Measurements from ENCODE around the gene KIF25. TPM values are rescaled to one million over a fixed set of nuclear protein-coding genes. Genes with fewer than 3 reads are reported as not detected.
"Not testable (repeated sequence)": the region's sequence is repeated elsewhere in the genome, so short reads cannot be mapped to it uniquely, and the experiment has no call there.

Gene KIF25
- total RNA-seq, 1 experiment from 2014 or later, result not detected

DNA sequence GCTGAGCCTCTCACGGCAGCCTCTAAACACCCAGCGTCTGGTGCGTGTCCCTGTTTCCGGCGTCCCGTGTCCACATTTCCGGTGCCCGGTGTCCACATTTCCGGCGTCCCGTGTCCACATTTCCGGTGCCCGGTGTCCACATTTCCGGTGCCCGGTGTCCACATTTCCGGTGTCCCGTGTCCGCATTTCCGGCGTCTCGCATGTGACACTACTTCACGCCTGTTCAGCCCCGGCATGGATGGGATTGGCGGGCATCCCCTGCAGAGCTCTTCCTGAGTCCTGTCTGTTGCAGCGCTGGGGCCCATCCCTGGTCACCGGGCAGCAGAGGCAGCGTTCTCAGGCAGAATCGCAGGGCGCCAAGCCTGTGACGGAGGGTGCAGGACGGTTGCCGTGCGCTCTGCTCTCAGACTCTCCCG is 78.3 kb downstream of the KIF25 start:
- Mint-ChIP-seq H3K4me3 (ENCODE audit: unreplicated experiment) (no peak overlapping the region), H3K36me3 (ENCODE audit: insufficient read depth, unreplicated experiment) (no peaks in the 10 kb centered on the region), H3K9me3 (ENCODE audit: unreplicated experiment) (no peaks in the 10 kb centered on the region), H3K27ac (ENCODE audit: low read depth, unreplicated experiment) (no peak overlapping the region), H3K4me1 (ENCODE audit: insufficient read depth, unreplicated experiment) (no peaks in the 10 kb centered on the region), H3K27me3 (ENCODE audit: insufficient read depth, unreplicated experiment) (peaks cover 3% of the 10 kb centered on the region)
- CTCF ChIA-PET, result interaction anchor here (0.7 kb wide), 1 partner anchor 16 kb away, joined by 3 read pairs; no protein-coding TSS in a partner anchor
- TF ChIP-seq, protein P1, sequence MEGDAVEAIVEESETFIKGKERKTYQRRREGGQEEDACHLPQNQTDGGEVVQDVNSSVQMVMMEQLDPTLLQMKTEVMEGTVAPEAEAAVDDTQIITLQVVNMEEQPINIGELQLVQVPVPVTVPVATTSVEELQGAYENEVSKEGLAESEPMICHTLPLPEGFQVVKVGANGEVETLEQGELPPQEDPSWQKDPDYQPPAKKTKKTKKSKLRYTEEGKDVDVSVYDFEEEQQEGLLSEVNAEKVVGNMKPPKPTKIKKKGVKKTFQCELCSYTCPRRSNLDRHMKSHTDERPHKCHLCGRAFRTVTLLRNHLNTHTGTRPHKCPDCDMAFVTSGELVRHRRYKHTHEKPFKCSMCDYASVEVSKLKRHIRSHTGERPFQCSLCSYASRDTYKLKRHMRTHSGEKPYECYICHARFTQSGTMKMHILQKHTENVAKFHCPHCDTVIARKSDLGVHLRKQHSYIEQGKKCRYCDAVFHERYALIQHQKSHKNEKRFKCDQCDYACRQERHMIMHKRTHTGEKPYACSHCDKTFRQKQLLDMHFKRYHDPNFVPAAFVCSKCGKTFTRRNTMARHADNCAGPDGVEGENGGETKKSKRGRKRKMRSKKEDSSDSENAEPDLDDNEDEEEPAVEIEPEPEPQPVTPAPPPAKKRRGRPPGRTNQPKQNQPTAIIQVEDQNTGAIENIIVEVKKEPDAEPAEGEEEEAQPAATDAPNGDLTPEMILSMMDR (IDR thresholded peaks at IDR 0.05; ENCODE audit: unreplicated experiment), result no peak
- intact Hi-C loops (cut with micrococcal nuclease), result no loop called here
- POLR2A ChIA-PET, result no interaction called here
- no peak for DNase-seq (ENCODE audit: unreplicated experiment)
- BruUV-seq (replicated peaks), result no TSS peak

DNA sequence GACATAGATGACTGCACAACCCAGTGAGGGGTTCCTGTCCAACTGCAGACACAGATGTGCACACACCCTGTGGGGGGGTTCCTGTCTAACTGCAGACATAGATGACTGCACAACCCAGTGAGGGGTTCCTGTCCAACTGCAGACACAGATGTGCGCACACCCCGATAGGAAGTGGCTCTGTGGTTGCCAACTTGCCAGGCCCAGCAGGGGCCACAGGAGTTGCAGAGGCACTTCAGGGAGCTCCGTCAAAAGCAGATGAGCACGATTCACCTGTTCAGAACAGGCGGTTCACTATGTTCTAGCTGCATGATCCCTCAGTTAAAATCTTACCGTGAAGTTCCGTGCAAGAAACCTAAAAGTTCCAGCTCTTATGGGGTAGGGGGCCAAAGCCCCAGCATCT is 79.9 kb downstream of the KIF25 start:
- CTCF ChIA-PET; H3K4me3 Mint-ChIP-seq (ENCODE audit: unreplicated experiment); H3K27ac Mint-ChIP-seq (ENCODE audit: low read depth, unreplicated experiment); H3K9me3 Mint-ChIP-seq (ENCODE audit: unreplicated experiment); POLR2A ChIA-PET; H3K4me1 Mint-ChIP-seq (ENCODE audit: insufficient read depth, unreplicated experiment); DNase-seq (ENCODE audit: unreplicated experiment); BruUV-seq (replicated peaks); H3K36me3 Mint-ChIP-seq (ENCODE audit: insufficient read depth, unreplicated experiment); intact Hi-C loops (cut with micrococcal nuclease): not testable (repeated sequence)
- peaks cover 11% of the 10 kb centered on the region for H3K27me3 Mint-ChIP-seq (ENCODE audit: insufficient read depth, unreplicated experiment)

DNA sequence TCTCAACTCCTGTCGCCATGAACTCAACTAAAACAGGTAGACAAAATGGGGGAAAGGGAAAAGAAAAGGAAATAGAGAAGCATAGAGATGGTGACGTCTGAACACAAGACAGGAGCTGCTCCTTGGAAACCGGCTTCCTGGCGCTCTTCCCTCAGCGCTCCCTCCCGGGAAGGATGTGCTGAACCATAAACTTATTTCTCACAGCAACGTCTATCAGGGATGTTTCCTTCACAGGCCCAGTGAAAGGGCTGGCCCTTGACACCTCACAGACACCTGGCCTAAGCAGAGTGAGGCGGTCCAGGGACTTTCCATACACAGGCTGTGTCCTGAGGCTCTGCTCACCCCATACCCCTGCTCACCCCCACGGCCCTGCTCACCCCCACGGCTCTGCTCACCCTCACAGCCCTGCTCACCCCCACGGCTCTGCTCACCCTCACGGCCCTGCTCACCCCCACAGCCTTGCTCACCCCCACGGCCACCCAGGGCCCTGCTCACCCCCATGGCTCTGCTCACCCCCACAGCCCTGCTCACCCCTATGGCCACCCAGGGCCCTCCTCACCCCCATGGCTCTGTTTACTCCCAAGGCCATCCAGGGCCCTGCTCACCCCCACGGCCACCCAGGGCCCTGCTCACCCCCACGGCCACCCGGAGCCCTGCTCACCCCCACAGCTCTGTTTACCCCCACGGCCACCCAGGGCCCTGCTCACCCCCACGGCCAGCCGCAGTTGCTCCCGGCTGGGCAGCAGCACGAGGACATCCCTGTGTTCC is 80.9 kb downstream of the KIF25 start:
- H3K27ac Mint-ChIP-seq (ENCODE audit: low read depth, unreplicated experiment), result no peak overlapping the region
- H3K4me3 Mint-ChIP-seq (ENCODE audit: unreplicated experiment), result no peak overlapping the region
- no peak for DNase-seq (ENCODE audit: unreplicated experiment)
- POLR2A ChIA-PET, result no interaction called here
- TF ChIP-seq, protein P1 (IDR thresholded peaks at IDR 0.05; ENCODE audit: unreplicated experiment), result no peak
- intact Hi-C loops (cut with micrococcal nuclease), result no loop called here
- H3K36me3 Mint-ChIP-seq (ENCODE audit: insufficient read depth, unreplicated experiment), result no peaks in the 10 kb centered on the region
- CTCF ChIA-PET, result no interaction called here
- H3K4me1 Mint-ChIP-seq (ENCODE audit: insufficient read depth, unreplicated experiment), result no peaks in the 10 kb centered on the region
- BruUV-seq (replicated peaks), result no TSS peak
- H3K27me3 Mint-ChIP-seq (ENCODE audit: insufficient read depth, unreplicated experiment), result peaks cover 18% of the 10 kb centered on the region
- no peaks in the 10 kb centered on the region for H3K9me3 Mint-ChIP-seq (ENCODE audit: unreplicated experiment)

DNA sequence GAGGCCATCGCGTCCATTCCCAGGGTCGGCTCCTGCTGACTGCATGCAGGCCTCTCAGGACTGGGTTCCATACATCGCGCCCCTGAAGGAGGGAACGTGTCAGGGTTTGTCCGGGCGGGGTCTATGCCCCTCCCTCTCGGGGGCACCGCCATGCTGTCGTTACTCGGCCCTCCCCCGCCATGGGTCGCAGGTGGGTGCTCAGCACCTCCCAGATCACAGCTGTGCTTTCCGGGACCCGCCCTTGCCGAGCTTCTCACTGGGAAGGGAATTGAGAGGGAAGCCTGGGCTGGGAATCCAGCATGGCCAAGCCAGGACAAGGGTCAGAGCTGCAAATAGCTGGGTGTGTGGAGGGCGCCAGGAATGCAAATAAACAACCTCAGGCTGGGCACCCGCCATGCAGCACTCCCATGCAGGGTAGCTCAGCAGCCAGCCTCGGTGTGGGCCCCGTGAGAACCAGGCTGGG is 81.5 kb downstream of the KIF25 start, which contains the start of gene FRMD1:
Gene FRMD1, minus strand, starts transcription at position 270 of the 463 bp plus-strand sequence. Its CDS starts 118 bp downstream, at position 152.
- POLR2A ChIA-PET, result no interaction called here
- H3K36me3 Mint-ChIP-seq (ENCODE audit: insufficient read depth, unreplicated experiment), result no peaks in the 10 kb centered on the region
- H3K4me1 Mint-ChIP-seq (ENCODE audit: insufficient read depth, unreplicated experiment), result no peaks in the 10 kb centered on the region
- no peak within 1 kb of the TSS for H3K4me3 Mint-ChIP-seq (ENCODE audit: unreplicated experiment)
- TF ChIP-seq, protein P1 (IDR thresholded peaks at IDR 0.05; ENCODE audit: unreplicated experiment), result no peak
- H3K27ac Mint-ChIP-seq (ENCODE audit: low read depth, unreplicated experiment), result no peak within 1 kb of the TSS
- peaks cover 24% of the 10 kb centered on the region for H3K27me3 Mint-ChIP-seq (ENCODE audit: insufficient read depth, unreplicated experiment)
- CTCF ChIA-PET, result no interaction called here
- intact Hi-C loops (cut with micrococcal nuclease), result no loop called here
- DNase-seq (ENCODE audit: unreplicated experiment), result no peak
- no TSS peak for BruUV-seq (replicated peaks)
- no peaks in the 10 kb centered on the region for H3K9me3 Mint-ChIP-seq (ENCODE audit: unreplicated experiment)
